ENCODE results near the gene FBXO8. TPM values are rescaled to one million over a fixed set of nuclear protein-coding genes. Genes with fewer than 3 reads are reported as not detected.

FBXO8 gene
- total and polyA plus RNA-seq, 4 experiments from 2014 or later: 10.8 to 32.2 (median 26.6) TPM

DNA sequence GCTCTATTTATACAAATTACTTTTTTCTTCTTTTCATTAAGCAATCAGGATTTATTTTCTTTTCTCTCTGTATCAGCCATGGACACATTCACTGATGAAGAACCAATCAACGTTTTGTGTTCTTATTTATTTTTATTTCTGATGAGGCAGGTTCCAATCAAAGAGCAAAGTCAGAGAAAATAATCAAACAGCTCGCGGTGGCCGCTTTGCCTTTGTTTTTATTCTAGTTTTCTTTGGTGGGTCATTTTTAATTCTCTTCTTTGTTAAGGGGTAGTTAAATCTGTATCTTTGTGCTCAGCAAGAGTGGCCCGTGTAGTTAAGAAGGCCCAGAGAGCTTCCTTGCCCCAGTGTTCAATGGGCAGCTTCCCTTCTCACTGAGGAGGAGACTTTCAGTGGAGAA, 71.4 kb downstream of the FBXO8 start:
- H3K36me3 ChIP-seq (ENCODE audit: insufficient read depth, low read length): no peaks in the 10 kb centered on the region
- H3K36me3 Mint-ChIP-seq: no peaks in the 10 kb centered on the region
- H3K9me3 Mint-ChIP-seq: peaks cover 0 to 12% (median 5%) of the 10 kb centered on the region in 8 donors
- H3K27ac Mint-ChIP-seq: no peak overlapping the region
- H3K4me1 Mint-ChIP-seq: peaks cover 27 to 42% (median 36%) of the 10 kb centered on the region in 4 donors
- POLR2A ChIA-PET (ENCODE audit: partially characterized antibody): interaction anchor here (1.2 kb wide), 1 partner anchor 72 kb away, joined by 3 read pairs; the partner anchor contains the start of genes CEP44 and FBXO8
- no peaks in the 10 kb centered on the region for H3K9me3 ChIP-seq (ENCODE audit: control insufficient read depth in 1 of 2, low read length in 2 of 2)
- intact Hi-C loops (cut with micrococcal nuclease): loop anchor here (10.0 kb wide), 1 partner anchor 677 kb away; the partner anchor contains the start of gene HAND2
- CTCF ChIA-PET (ENCODE audit: partially characterized antibody): interaction anchor here (2.3 kb wide), 1 partner anchor 10 kb away, joined by 7 read pairs; no protein-coding TSS in a partner anchor
- DNase-seq: no peak
- peaks cover 38% of the 10 kb centered on the region for H3K4me1 ChIP-seq (ENCODE audit: insufficient read depth, low read length)
- no peak overlapping the region for H3K4me3 ChIP-seq (ENCODE audit: low read length in 2 of 2)
- peaks cover 65% of the 10 kb centered on the region for H3K27me3 ChIP-seq (ENCODE audit: insufficient read depth, low read length)
- H3K4me3 Mint-ChIP-seq: peak overlapping the region in 5 of 8 donors; percentile 29 to 77 (median 49)
- H3K27me3 Mint-ChIP-seq: peaks cover 56 to 69% of the 10 kb centered on the region in 2 donors
- H3K27ac ChIP-seq (ENCODE audit: low read depth, low read length): no peak overlapping the region

DNA sequence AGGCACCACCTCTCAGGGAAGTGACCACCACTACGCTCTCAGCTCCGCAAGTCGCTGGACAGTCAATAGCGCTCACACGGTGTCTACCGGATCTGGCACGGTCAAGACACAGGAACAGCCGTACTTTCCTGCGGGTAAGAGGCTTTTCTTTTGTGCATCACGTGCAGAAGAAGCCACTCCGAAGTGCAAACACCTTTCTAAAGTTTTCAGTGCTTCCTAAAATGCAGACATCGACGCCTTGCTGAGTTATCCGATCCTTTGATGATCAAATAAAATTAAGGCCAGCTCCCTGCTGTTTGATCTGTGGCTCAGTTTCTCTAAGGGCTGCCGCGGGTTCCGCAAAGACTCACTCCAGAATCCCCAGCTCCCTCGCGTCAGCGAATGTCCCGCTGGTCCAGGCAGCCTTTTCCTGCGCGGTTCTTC, 71.8 kb downstream of the FBXO8 start:
- no peak for DNase-seq
- POLR2A ChIA-PET (ENCODE audit: partially characterized antibody): interaction anchor here (1.2 kb wide), 1 partner anchor 72 kb away, joined by 3 read pairs; the partner anchor contains the start of genes CEP44 and FBXO8
- H3K36me3 Mint-ChIP-seq: no peaks in the 10 kb centered on the region
- no peaks in the 10 kb centered on the region for H3K36me3 ChIP-seq (ENCODE audit: insufficient read depth, low read length)
- no peak overlapping the region for H3K4me3 ChIP-seq (ENCODE audit: low read length in 2 of 2)
- H3K27ac ChIP-seq (ENCODE audit: low read depth, low read length): no peak overlapping the region
- H3K4me1 Mint-ChIP-seq: peaks cover 23 to 38% (median 31%) of the 10 kb centered on the region in 4 donors
- intact Hi-C loops (cut with micrococcal nuclease): loop anchor here (10.0 kb wide), 1 partner anchor 677 kb away; the partner anchor contains the start of gene HAND2
- H3K9me3 Mint-ChIP-seq: peaks cover 0 to 12% (median 5%) of the 10 kb centered on the region in 8 donors
- H3K27me3 Mint-ChIP-seq: peaks cover 54 to 65% of the 10 kb centered on the region in 2 donors
- H3K27me3 ChIP-seq (ENCODE audit: insufficient read depth, low read length): peaks cover 61% of the 10 kb centered on the region
- no peaks in the 10 kb centered on the region for H3K9me3 ChIP-seq (ENCODE audit: control insufficient read depth in 1 of 2, low read length in 2 of 2)
- no peak overlapping the region for H3K27ac Mint-ChIP-seq
- H3K4me1 ChIP-seq (ENCODE audit: insufficient read depth, low read length): peaks cover 34% of the 10 kb centered on the region
- CTCF ChIA-PET (ENCODE audit: partially characterized antibody): no interaction called here
- H3K4me3 Mint-ChIP-seq: peak overlapping the region in 7 of 8 donors; percentile 5 to 77 (median 35)

DNA sequence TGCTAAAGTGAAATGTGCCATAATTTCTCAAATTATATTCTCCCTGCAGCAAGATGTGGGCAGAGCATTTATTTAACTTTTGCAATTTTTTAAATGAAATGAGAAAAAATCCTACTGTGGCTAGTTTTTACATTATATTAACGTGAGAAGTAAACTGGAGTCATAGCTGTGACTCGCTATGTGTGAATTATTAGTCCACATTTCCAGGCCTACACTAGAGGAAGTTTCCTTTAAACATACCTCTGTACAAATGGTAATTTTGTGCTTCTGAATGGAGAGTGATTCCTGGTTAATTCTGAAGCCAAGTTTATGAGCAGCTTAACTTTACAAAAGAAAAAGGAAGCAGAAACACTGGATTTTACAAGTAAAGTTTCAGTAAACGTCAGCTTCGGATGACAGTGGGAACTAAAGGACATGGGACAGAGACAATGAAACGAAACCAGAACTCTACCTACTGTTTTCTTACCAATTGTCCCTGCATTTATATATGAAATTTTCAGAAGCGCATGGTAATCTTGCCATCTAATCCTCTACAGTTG, 72.4 kb downstream of the FBXO8 start:
- H3K27me3 Mint-ChIP-seq: peaks cover 51 to 63% of the 10 kb centered on the region in 2 donors
- peaks cover 0 to 10% (median 4%) of the 10 kb centered on the region in 8 donors for H3K9me3 Mint-ChIP-seq
- no peak overlapping the region for H3K4me3 ChIP-seq (ENCODE audit: low read length in 2 of 2)
- ChIA-PET CTCF (ENCODE audit: partially characterized antibody) (interaction anchor here (1.0 kb wide), 1 partner anchor 55 kb away, joined by 3 read pairs; no protein-coding TSS in a partner anchor), POLR2A (ENCODE audit: partially characterized antibody) (no interaction called here)
- H3K36me3 ChIP-seq (ENCODE audit: insufficient read depth, low read length): no peaks in the 10 kb centered on the region
- DNase-seq: no peak
- intact Hi-C loops (cut with micrococcal nuclease): loop anchor here (10.0 kb wide), 1 partner anchor 676 kb away; the partner anchor contains the start of gene HAND2
- H3K27me3 ChIP-seq (ENCODE audit: insufficient read depth, low read length): peaks cover 55% of the 10 kb centered on the region
- H3K36me3 Mint-ChIP-seq: no peaks in the 10 kb centered on the region
- H3K4me3 Mint-ChIP-seq: peak overlapping the region in 3 of 8 donors; percentile 21 to 77 (median 64)
- H3K27ac ChIP-seq (ENCODE audit: low read depth, low read length): no peak overlapping the region
- no peaks in the 10 kb centered on the region for H3K9me3 ChIP-seq (ENCODE audit: control insufficient read depth in 1 of 2, low read length in 2 of 2)
- no peak overlapping the region for H3K27ac Mint-ChIP-seq
- peaks cover 22 to 32% (median 27%) of the 10 kb centered on the region in 4 donors for H3K4me1 Mint-ChIP-seq
- H3K4me1 ChIP-seq (ENCODE audit: insufficient read depth, low read length): peaks cover 28% of the 10 kb centered on the region

DNA sequence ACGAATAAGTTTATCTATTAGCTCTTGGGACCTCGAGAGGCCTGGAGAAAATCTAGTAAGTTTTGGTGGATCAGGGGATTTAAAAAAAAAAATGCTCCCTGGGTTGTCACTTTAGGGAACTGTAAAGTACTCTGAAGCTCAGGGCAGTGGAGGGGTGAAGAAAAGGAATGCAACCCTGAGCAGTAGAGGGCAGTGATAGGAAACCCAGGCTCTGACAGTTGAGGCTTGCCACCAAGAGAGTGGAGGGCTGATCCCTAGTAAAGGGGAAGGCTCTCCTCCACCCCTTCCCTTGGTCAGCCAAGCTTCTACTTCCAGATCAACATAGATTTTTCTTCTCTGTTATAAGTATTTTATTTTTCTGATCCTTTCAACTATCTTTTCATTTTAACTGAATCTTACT, 73.1 kb downstream of the FBXO8 start:
- H3K27me3 ChIP-seq (ENCODE audit: insufficient read depth, low read length): peaks cover 48% of the 10 kb centered on the region
- CTCF ChIA-PET (ENCODE audit: partially characterized antibody): interaction anchor here (1.0 kb wide), 1 partner anchor 56 kb away, joined by 3 read pairs; no protein-coding TSS in a partner anchor
- peaks cover 0 to 8% (median 4%) of the 10 kb centered on the region in 8 donors for H3K9me3 Mint-ChIP-seq

DNA sequence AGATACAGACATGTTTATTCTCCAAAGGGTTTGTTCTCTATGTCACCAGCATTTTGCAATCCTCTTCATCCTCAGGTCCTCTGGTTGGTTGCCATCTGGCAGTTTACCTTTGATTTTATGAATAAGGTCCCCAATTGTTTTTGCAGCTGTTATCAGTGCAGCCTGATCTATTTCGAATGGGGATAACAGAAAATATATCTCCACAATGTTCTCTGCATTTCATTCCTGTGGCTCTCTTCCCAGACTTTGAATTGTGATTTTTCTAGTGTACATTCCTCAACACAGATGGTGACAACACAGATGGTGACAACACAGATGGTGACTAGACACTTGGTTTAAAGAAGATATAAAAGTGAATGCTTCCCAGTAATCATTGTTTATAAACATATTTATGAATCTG, 74.1 kb downstream of the FBXO8 start:
- no peak overlapping the region for H3K4me3 Mint-ChIP-seq
- H3K36me3 Mint-ChIP-seq: no peaks in the 10 kb centered on the region
- ChIA-PET POLR2A (ENCODE audit: partially characterized antibody) (no interaction called here), CTCF (ENCODE audit: partially characterized antibody) (no interaction called here)
- Histone ChIP-seq H3K4me1 (ENCODE audit: insufficient read depth, low read length) (peaks cover 17% of the 10 kb centered on the region), H3K27ac (ENCODE audit: low read depth, low read length) (no peak overlapping the region), H3K36me3 (ENCODE audit: insufficient read depth, low read length) (no peaks in the 10 kb centered on the region), H3K27me3 (ENCODE audit: insufficient read depth, low read length) (peaks cover 38% of the 10 kb centered on the region), H3K4me3 (ENCODE audit: low read length in 2 of 2) (no peak overlapping the region), H3K9me3 (ENCODE audit: control insufficient read depth in 1 of 2, low read length in 2 of 2) (no peaks in the 10 kb centered on the region)
- no peak overlapping the region for H3K27ac Mint-ChIP-seq
- peaks cover 0 to 6% (median 2%) of the 10 kb centered on the region in 8 donors for H3K9me3 Mint-ChIP-seq
- no peak for DNase-seq
- H3K4me1 Mint-ChIP-seq: peaks cover 15 to 22% (median 18%) of the 10 kb centered on the region in 4 donors
- intact Hi-C loops (cut with micrococcal nuclease): no loop called here
- H3K27me3 Mint-ChIP-seq: peaks cover 49 to 56% of the 10 kb centered on the region in 2 donors

More for the DNA sequence above, 73.1 kb downstream of the FBXO8 start:
- Mint-ChIP-seq H3K4me1 (peaks cover 21 to 29% (median 24%) of the 10 kb centered on the region in 4 donors), H3K36me3 (no peaks in the 10 kb centered on the region), H3K27ac (no peak overlapping the region), H3K4me3 (no peak overlapping the region), H3K27me3 (peaks cover 50 to 58% of the 10 kb centered on the region in 2 donors)
- H3K27ac ChIP-seq (ENCODE audit: low read depth, low read length): no peak overlapping the region
- POLR2A ChIA-PET (ENCODE audit: partially characterized antibody): no interaction called here
- intact Hi-C loops (cut with micrococcal nuclease): loop anchor here (10.0 kb wide), 1 partner anchor 676 kb away; the partner anchor contains the start of gene HAND2
- DNase-seq: no peak
- H3K4me3 ChIP-seq (ENCODE audit: low read length in 2 of 2): no peak overlapping the region
- peaks cover 24% of the 10 kb centered on the region for H3K4me1 ChIP-seq (ENCODE audit: insufficient read depth, low read length)
- H3K9me3 ChIP-seq (ENCODE audit: control insufficient read depth in 1 of 2, low read length in 2 of 2): no peaks in the 10 kb centered on the region
- H3K36me3 ChIP-seq (ENCODE audit: insufficient read depth, low read length): no peaks in the 10 kb centered on the region

DNA sequence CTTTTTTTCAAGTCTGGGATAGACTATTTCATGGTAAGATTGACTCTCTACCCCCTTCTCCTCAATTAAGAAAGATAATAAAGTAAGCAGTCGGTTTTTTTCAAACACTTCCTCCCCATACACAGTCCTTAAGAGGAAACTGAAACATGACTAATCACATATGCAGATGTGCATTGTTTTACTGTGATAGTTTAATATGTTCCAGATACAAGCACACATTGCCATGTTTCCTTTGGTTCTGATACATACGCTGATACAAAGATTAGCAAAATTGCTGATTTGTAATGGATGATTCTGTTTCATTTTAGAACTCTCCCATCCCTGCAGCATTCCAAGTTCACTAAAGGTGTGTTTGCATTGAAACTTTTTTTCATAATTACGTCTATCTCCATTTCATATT, 76.1 kb downstream of the FBXO8 start:
- Mint-ChIP-seq H3K36me3 (no peaks in the 10 kb centered on the region), H3K9me3 (no peaks in the 10 kb centered on the region), H3K27me3 (peaks cover 32 to 39% of the 10 kb centered on the region in 2 donors), H3K4me1 (peaks cover 8 to 12% (median 10%) of the 10 kb centered on the region in 4 donors), H3K4me3 (no peak overlapping the region), H3K27ac (no peak overlapping the region)
- no peak for DNase-seq
- no peaks in the 10 kb centered on the region for H3K9me3 ChIP-seq (ENCODE audit: control insufficient read depth in 1 of 2, low read length in 2 of 2)
- POLR2A ChIA-PET (ENCODE audit: partially characterized antibody): no interaction called here
- no peak overlapping the region for H3K27ac ChIP-seq (ENCODE audit: low read depth, low read length)
- H3K27me3 ChIP-seq (ENCODE audit: insufficient read depth, low read length): peaks cover 22% of the 10 kb centered on the region
- H3K4me1 ChIP-seq (ENCODE audit: insufficient read depth, low read length): peaks cover 9% of the 10 kb centered on the region
- H3K36me3 ChIP-seq (ENCODE audit: insufficient read depth, low read length): no peaks in the 10 kb centered on the region
- intact Hi-C loops (cut with micrococcal nuclease): no loop called here
- H3K4me3 ChIP-seq (ENCODE audit: low read length in 2 of 2): no peak overlapping the region
- CTCF ChIA-PET (ENCODE audit: partially characterized antibody): no interaction called here

DNA sequence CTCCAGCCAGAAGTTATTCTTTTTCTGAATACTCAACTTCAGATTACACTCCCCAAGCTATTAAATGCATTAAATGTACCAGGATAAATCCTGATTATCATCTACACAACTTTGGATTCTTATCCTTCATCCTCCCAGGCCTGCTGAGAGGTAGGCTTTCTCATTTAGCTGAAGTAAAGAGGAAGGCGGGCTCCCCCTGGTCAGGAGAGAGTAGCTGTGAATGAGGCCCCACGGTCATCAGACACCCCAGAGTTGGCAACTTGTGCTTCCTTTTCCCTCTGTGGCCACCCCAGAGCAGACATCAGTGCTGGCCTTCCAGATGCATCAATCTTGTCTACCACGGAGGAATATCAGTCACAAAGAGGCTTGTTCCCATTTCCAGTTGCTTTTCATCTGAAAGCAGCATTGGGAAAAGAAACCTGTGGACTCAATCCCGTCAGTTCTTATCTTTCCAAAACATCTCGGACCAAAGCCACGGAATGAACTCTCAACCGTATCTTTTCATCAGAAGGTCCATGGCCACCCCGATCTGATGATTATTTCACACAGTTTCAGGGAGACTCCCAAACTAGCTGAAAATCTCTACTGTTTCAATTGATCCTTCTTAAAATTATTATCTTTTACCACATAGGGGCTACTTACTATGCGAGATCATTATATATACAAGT, 79.2 kb downstream of the FBXO8 start:
- DNase-seq: no peak
- Histone ChIP-seq H3K36me3 (ENCODE audit: insufficient read depth, low read length) (no peaks in the 10 kb centered on the region), H3K4me3 (ENCODE audit: low read length in 2 of 2) (no peak overlapping the region), H3K9me3 (ENCODE audit: control insufficient read depth in 1 of 2, low read length in 2 of 2) (no peaks in the 10 kb centered on the region), H3K4me1 (ENCODE audit: insufficient read depth, low read length) (no peaks in the 10 kb centered on the region), H3K27me3 (ENCODE audit: insufficient read depth, low read length) (peaks cover 6% of the 10 kb centered on the region), H3K27ac (ENCODE audit: low read depth, low read length) (no peak overlapping the region)
- Mint-ChIP-seq H3K27me3 (peaks cover 24% of the 10 kb centered on the region in 2 donors), H3K9me3 (no peaks in the 10 kb centered on the region), H3K27ac (no peak overlapping the region), H3K36me3 (no peaks in the 10 kb centered on the region), H3K4me1 (no peaks in the 10 kb centered on the region), H3K4me3 (no peak overlapping the region)
- ChIA-PET CTCF (ENCODE audit: partially characterized antibody) (interaction anchor here (0.6 to 1.2 kb wide), 2 partner anchors 16 to 38 kb away, joined by 3 read pairs; no protein-coding TSS in a partner anchor), POLR2A (ENCODE audit: partially characterized antibody) (no interaction called here)
- intact Hi-C loops (cut with micrococcal nuclease): no loop called here

Measured in CD4-positive, alpha-beta memory T cell (primary cell).